HG03520 (cell line): Measurements from ENCODE around the gene MAP3K13.
"Not testable (repeated sequence)": the region's sequence is repeated elsewhere in the genome, so short reads cannot be mapped to it uniquely, and the experiment has no call there.

Source experiments
- ATAC-seq: cut with Tn5 transposase; IDR thresholded peaks from one replicate; pipeline ENCODE4 v1.9.1; 2021; ENCODE audit warnings: mild to moderate bottlenecking, moderate library complexity; ENCODE audit not compliant: unreplicated experiment

The MAP3K13 gene

DNA sequence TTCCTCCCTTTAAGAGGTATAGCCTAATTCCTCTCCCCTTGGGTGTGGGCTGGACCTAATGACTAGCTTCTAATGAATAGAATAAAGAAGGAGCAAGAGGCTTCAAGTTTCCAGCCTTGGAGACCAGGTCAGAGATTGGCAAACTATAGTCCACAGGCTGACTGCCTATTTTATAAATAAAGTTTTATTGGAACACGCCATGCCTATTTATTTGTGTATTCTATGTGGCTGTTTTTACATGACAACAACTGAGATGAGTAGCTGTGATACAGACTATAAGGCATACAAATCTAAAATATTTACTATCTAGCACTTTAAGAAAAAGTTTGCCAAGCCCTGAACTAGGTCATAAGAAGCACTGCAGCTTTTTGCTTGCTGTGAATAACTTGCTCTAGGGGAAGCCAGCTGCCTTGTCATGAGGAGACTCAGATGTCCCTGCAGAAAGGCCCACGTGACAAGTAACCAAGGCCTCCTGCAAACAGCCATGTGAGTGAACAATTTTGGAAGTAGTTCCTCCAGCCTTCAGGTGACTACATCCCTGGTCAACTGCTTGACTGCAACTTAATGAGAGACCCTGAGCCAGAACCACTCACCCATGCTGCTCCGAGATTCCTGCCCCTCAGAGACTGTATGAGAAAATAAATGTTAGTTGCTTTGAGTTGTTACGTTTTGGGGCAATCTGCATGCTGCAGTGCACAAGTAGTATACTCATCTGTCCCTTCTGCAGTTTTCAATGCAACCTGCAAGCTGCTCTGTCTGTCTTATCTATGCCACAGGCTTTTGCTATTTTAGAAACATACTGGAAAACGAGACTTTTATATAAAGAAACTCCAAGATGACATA lies 21.1 kb upstream of the MAP3K13 start:
- no peak for ATAC-seq

DNA sequence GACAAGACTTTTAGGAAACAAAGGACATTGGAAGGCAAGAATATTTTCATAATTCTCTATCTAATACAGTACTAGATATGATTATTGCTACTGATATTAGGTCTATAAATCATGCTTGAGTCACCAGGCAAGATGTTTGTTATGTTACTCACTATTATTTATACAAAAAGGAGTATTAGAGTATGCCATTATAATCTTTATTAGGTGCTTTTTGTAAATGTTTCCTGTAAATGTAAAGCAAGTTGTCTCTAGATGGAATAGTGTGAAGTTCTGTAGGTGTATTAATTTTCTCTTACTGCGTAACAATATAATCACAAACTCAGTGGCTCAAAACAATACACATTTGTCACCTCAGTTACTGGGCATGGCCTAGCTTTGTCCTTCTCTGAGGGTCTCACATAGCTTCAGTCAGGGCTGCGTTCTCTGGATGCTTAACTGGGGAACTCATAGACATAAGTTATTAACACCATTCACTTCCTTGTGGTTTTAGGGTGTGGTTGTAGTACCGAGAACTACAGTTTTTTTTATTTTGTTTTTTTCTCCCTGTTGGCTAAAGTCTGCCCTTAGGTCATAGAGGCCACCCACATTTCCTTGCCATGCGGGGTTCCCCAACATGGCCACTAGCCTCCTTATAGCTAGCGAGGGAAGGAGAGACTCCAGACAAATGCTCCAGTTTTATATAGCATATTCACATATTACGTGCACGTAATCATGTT lies 20.3 kb upstream of the MAP3K13 start:
- no peak for ATAC-seq

GRCh38 chr3:185347399-185347798 lies 15.5 kb upstream of the MAP3K13 start:
- no peak for ATAC-seq

DNA sequence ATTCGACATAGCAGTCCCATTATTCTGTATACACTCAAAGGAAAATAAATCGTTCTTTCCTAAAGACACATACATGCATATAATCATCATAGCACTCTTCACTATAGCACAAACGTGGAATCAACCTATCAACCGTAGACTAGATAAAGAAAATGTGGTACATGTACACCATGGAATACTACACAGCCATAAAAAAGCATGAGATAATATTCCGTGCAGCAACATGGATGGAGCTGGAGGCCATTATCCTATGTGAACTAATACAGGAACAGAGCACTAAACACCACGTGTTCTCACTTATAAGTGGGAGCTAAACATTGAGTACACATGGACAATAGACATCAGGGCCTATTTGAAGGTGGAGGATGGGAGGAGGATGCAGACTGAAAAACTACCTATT lies 12.1 kb upstream of the MAP3K13 start:
- no peak for ATAC-seq

DNA sequence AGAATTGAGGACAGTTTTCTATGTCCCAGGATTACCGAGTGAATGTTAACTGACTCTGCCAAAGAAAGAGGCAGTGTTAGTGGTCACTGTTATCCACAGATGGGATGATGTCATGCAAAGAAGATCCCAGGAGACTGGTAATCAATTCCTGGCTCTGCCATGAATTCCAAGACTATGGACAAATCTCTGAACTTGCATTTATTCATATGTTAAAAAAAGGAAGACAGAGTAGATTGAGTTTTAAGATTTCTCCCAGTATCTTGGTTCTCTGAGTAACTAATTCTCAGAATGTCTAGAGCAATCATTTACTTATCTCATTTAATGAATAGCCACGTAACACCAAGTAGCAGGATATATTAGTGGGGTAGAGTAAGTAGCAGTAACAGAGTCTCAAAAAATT lies 11.5 kb upstream of the MAP3K13 start:
- ATAC-seq: no peak

- no peak for ATAC-seq
These were observed 9.7 kb upstream of the MAP3K13 start for GRCh38 chr3:185353225-185353624.

GRCh38 chr3:185353823-185354614 lies 8.9 kb upstream of the MAP3K13 start:
- peak; percentile 99 for ATAC-seq

- ATAC-seq: no peak
These were observed 6.4 kb upstream of the MAP3K13 start for GRCh38 chr3:185356499-185356898.

- ATAC-seq: no peak
These were observed 1.0 kb upstream of the MAP3K13 start for GRCh38 chr3:185361920-185362319.

- peak; percentile 32 for ATAC-seq
These were observed 797 bp downstream of the MAP3K13 start for GRCh38 chr3:185363662-185364203.

- no peak for ATAC-seq
These were observed 2.5 kb downstream of the MAP3K13 start for GRCh38 chr3:185365291-185366073.

GRCh38 chr3:185366074-185366335 lies 3.1 kb downstream of the MAP3K13 start:
- ATAC-seq: no peak

DNA sequence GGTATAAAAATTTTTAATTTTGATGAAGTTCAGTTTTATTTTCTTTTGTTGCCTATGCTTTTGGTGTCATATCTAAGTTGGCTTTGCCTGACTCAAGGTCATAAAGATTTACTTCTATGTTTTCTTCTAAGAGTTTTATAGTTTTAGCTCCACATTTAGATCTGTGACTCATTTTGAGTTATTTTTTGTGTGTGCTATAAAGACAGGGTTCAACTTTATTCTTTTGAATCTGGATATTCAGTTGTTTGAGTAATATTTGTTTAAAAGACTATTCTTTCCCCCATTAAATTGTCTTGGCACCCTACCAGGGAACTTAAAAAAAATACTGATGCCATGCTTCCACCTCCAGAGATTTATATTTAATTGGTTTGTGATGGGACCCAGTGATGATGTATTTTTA lies 4.0 kb downstream of the MAP3K13 start:
- ATAC-seq: no peak

DNA sequence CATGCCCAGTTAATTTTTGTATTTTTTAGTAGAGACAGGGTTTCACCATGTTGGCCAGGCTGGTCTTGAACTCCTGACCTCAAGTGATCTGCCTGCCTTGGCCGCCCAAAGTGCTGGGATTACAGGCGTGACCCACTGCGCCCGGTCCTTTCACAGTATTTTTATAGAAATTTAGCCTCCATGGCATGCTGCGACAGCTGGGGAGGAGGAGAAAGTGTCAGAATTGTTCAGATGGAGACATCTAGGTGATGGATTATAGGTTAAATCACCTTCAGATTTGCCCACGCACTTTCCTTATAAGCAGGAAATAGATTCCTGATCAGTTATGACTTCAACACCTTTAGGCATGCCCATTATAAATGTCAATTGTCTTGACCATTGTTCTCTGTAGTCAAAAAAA lies 7.4 kb downstream of the MAP3K13 start:
- not testable (repeated sequence) for ATAC-seq

DNA sequence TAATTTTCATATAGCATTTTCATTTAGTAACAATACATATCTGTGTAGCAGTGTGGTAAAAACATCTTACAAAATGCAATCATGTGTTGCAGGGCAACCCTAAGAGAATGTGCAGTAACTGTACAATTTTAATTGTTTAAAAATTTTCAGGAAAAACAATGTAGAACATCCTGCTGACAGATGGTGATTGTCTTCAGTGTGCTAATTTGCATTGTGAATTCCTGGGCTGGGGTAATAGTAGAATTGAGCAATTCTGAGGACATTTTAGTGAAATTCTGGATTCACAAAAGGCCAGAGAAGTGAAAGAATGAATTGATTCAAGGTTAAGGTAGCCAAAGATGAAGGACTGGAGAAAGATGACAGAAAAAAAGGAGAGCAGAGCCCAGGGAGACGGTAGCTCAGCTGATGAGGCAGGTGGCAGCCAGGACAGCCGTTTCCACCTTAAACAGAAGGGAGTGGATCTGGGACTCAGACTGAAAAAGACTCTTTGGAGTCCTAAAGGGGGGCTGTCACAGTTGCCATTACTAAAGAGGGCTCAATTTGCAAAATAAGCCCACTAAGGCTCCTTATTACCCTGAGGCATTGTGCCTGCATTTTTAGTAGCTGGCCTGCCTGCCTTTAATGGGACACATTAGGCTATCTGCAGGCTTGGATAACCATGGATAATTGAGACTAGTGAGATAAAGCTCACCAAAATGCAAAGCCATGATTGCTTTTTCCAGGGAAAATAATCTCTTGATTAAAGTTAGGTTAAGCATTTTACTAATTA lies 8.6 kb downstream of the MAP3K13 start:
- no peak for ATAC-seq

DNA sequence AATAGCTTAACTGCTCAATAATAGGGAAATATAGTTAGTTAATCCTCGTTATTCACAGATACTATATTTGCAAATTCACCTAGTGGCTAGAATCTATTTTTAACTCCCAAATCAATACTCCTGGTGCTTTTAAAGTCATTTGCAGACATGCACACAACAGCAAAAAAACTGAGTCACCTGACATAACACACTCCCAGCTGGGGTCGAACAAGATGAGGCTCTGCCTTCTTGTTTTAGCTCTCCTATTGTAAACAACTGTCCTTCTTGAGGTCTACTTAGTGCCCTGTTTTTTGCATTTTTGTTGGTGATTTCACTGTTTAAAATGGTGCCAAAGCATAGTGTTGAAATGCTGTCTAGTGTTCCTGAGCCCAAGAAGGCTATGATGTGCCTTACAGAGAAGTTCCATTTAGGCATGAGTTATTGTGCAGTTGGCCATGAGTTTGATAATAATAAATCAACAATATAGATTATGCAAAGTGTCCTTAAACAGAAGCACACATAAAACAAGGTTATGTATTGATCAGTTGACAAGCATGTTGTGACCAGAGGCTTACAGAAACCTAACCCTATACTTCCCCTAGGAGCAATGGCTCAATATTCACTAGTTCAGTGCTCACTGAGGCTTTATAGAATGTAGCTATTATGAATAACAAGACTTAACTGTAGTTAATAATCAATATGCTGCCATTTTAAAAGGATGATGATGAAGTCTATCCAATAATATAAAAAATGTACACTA lies 18.6 kb downstream of the MAP3K13 start:
- ATAC-seq: no peak

DNA sequence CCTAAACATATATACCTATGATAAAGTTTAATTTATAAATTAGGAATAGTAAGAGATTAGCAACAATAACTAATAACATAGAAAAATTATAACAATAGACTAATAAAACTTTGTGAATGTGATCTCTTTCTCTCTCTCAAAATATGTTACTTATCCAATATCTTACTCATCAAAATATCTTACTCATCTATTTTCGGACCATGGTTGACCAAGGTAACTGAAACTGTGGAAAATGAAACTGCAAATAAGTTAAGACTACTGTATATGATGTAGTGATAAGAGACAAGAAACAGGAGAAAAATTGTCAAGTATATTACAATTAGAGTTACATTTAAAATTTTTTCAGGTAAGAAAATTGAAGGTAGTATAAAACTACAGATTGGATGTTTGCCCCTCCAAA lies 19.2 kb downstream of the MAP3K13 start:
- ATAC-seq: no peak

GRCh38 chr3:185386515-185386914 lies 23.6 kb downstream of the MAP3K13 start:
- ATAC-seq: not testable (repeated sequence)

- no peak for ATAC-seq
These were observed 24.7 kb downstream of the MAP3K13 start for GRCh38 chr3:185387646-185388045.
